Inflammatory macrophage (primary cell): ENCODE data around the gene ZNF23.
A peak's percentile ranks its signal among the peaks of the same experiment; 100 is the strongest.

Experiments
- DNase-seq, 2 donors: peaks; one replicate each; pipeline ENCODE4 v3.0.0-alpha.2; 2020 to 2022

ZNF23 gene

GRCh38 chr16:71426069-71426879 is 35.8 kb downstream of the ZNF23 start:
- peak in 1 of 2 donors; percentile 5 for DNase-seq

- no peak for DNase-seq
These were observed 36.3 kb downstream of the ZNF23 start for GRCh38 chr16:71425746-71426068.

GRCh38 chr16:71424626-71425025 is 37.4 kb downstream of the ZNF23 start:
- DNase-seq = no peak

- no peak for DNase-seq
These were observed 38.2 kb downstream of the ZNF23 start for GRCh38 chr16:71423865-71424264.

- DNase-seq = no peak
These were observed 39.0 kb downstream of the ZNF23 start for GRCh38 chr16:71423016-71423415.

GRCh38 chr16:71421911-71422310 is 40.1 kb downstream of the ZNF23 start:
- DNase-seq = peak; percentile 7 to 23

GRCh38 chr16:71414038-71414437 is 48.0 kb downstream of the ZNF23 start:
- no peak for DNase-seq

- DNase-seq = no peak
These were observed 48.7 kb downstream of the ZNF23 start for GRCh38 chr16:71413341-71413740.

- peak; percentile 56 to 81 for DNase-seq
These were observed 49.5 kb downstream of the ZNF23 start for GRCh38 chr16:71412270-71413160.

GRCh38 chr16:71410146-71410545 is 51.9 kb downstream of the ZNF23 start:
- DNase-seq = no peak

- DNase-seq = no peak
These were observed 52.9 kb downstream of the ZNF23 start for GRCh38 chr16:71409011-71409775.

GRCh38 chr16:71408536-71408935 is 53.5 kb downstream of the ZNF23 start:
- DNase-seq = no peak

- DNase-seq = no peak
These were observed 54.3 kb downstream of the ZNF23 start for GRCh38 chr16:71407731-71408130.

GRCh38 chr16:71406724-71407123 is 55.3 kb downstream of the ZNF23 start:
- no peak for DNase-seq

- DNase-seq = no peak
These were observed 55.7 kb downstream of the ZNF23 start for GRCh38 chr16:71406316-71406715.

- no peak for DNase-seq
These were observed 57.7 kb downstream of the ZNF23 start for GRCh38 chr16:71404364-71404763.

GRCh38 chr16:71402674-71403073 is 59.4 kb downstream of the ZNF23 start:
- no peak for DNase-seq

- DNase-seq = no peak
These were observed 60.0 kb downstream of the ZNF23 start for GRCh38 chr16:71402007-71402406.

GRCh38 chr16:71399801-71400563 is 62.1 kb downstream of the ZNF23 start:
- no peak for DNase-seq
